ENCODE measurements around the gene NT5M.

GRCh38 chr17:17358866-17359265, 55.7 kb downstream of the NT5M start:
- no peak for TF ChIP-seq POLR2AphosphoS5 (IDR thresholded peaks at IDR 0.05; ENCODE audit: low read depth)
- TF ChIP-seq CTCF (IDR thresholded peaks at IDR 0.05; ENCODE audit: insufficient read depth, low read length): no peak
- TF ChIP-seq SPI1 (IDR thresholded peaks at IDR 0.05; ENCODE audit: borderline replicate concordance, low read depth): no peak

Data from HL-60 (cell line).